GM12864 (cell line): ENCODE results near the gene GPA33.

Source experiments
- DNase-seq: peaks from one replicate; pipeline ENCODE4 v3.0.0-alpha.2; 2011; ENCODE audit warnings: low read depth
- H3K4me3 ChIP-seq: 2 replicates; pipeline ENCODE4 v1.5.1; 2011; ENCODE audit warnings: mild to moderate bottlenecking, low read depth, low read length, control low read depth
- CTCF ChIP-seq: IDR thresholded peaks from 2 replicates; pipeline ENCODE4 v1.5.1; 2011; ENCODE audit warnings: low read depth, mild to moderate bottlenecking, moderate library complexity, low read length, control low read depth, inconsistent platforms; ENCODE audit errors: missing control alignments

The GPA33 gene

GRCh38 chr1:167135281-167135840, 45.2 kb upstream of the GPA33 start:
- TF ChIP-seq CTCF: no peak
- no peak overlapping the region for H3K4me3 ChIP-seq
- DNase-seq: no peak

GRCh38 chr1:167132301-167133010, 42.3 kb upstream of the GPA33 start:
- no peak for TF ChIP-seq CTCF
- DNase-seq: no peak
- no peak overlapping the region for H3K4me3 ChIP-seq

- H3K4me3 ChIP-seq: no peak overlapping the region
- no peak for DNase-seq
- TF ChIP-seq CTCF: no peak
Observed at GRCh38 chr1:167130829-167131510, 40.8 kb upstream of the GPA33 start.

- no peak overlapping the region for H3K4me3 ChIP-seq
- no peak for TF ChIP-seq CTCF
- no peak for DNase-seq
Observed at GRCh38 chr1:167128261-167129227, 38.4 kb upstream of the GPA33 start.

GRCh38 chr1:167127661-167128060, 37.5 kb upstream of the GPA33 start:
- no peak for DNase-seq
- TF ChIP-seq CTCF: no peak
- H3K4me3 ChIP-seq: no peak overlapping the region

- no peak for TF ChIP-seq CTCF
- H3K4me3 ChIP-seq: no peak overlapping the region
- no peak for DNase-seq
Observed at GRCh38 chr1:167127236-167127635, 37.1 kb upstream of the GPA33 start.
